B cell (primary cell): ENCODE measurements around the gene SLC25A13.

Experiments
- EZH2 ChIP-seq: IDR thresholded peaks from 2 replicates; pipeline ENCODE4 v1.6.1; 2012; ENCODE audit warnings: borderline replicate concordance, low read depth, mild to moderate bottlenecking, moderate library complexity, low read length; ENCODE audit not compliant: insufficient read depth, poor library complexity, severe bottlenecking
- TF ChIP-seq, protein P1 (sequence below): fragments of 200-600 bp; IDR thresholded peaks from one replicate; pipeline ENCODE4 v1.8.0; 2022; ENCODE audit warnings: antibody characterized with exemption, mild to moderate bottlenecking

- TF ChIP-seq, protein P1, sequence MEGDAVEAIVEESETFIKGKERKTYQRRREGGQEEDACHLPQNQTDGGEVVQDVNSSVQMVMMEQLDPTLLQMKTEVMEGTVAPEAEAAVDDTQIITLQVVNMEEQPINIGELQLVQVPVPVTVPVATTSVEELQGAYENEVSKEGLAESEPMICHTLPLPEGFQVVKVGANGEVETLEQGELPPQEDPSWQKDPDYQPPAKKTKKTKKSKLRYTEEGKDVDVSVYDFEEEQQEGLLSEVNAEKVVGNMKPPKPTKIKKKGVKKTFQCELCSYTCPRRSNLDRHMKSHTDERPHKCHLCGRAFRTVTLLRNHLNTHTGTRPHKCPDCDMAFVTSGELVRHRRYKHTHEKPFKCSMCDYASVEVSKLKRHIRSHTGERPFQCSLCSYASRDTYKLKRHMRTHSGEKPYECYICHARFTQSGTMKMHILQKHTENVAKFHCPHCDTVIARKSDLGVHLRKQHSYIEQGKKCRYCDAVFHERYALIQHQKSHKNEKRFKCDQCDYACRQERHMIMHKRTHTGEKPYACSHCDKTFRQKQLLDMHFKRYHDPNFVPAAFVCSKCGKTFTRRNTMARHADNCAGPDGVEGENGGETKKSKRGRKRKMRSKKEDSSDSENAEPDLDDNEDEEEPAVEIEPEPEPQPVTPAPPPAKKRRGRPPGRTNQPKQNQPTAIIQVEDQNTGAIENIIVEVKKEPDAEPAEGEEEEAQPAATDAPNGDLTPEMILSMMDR: no peak
- no peak for TF ChIP-seq EZH2
Measured at GRCh38 chr7:96225251-96225650, 96.6 kb downstream of the SLC25A13 start.
